ENCODE measurements around the gene SLC2A2. TPM values are rescaled to one million over a fixed set of nuclear protein-coding genes. Genes with fewer than 3 reads are reported as not detected.

The SLC2A2 gene
- total RNA-seq, 4 donors from 2014 or later: not detected

GRCh38 chr3:171000281-171000680 is 26.2 kb downstream of the SLC2A2 start:
- no peak for DNase-seq
- H3K36me3 ChIP-seq: no peaks in the 10 kb centered on the region
- no peak overlapping the region for H3K4me3 ChIP-seq (replicated peaks in 1 of 3)
- no peaks in the 10 kb centered on the region for H3K27me3 ChIP-seq
- TF ChIP-seq, protein P1, sequence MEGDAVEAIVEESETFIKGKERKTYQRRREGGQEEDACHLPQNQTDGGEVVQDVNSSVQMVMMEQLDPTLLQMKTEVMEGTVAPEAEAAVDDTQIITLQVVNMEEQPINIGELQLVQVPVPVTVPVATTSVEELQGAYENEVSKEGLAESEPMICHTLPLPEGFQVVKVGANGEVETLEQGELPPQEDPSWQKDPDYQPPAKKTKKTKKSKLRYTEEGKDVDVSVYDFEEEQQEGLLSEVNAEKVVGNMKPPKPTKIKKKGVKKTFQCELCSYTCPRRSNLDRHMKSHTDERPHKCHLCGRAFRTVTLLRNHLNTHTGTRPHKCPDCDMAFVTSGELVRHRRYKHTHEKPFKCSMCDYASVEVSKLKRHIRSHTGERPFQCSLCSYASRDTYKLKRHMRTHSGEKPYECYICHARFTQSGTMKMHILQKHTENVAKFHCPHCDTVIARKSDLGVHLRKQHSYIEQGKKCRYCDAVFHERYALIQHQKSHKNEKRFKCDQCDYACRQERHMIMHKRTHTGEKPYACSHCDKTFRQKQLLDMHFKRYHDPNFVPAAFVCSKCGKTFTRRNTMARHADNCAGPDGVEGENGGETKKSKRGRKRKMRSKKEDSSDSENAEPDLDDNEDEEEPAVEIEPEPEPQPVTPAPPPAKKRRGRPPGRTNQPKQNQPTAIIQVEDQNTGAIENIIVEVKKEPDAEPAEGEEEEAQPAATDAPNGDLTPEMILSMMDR (IDR thresholded peaks at IDR 0.05): no peak
- TF ChIP-seq POLR2A (IDR thresholded peaks at IDR 0.05): no peak
- H3K9me3 ChIP-seq: no peaks in the 10 kb centered on the region
- WGBS, 2 donors: 82 to 92% methylated on average over 4 of the region's 4 CpGs
- intact Hi-C loops (cut with DNase I): no loop called here
- no peak overlapping the region for H3K27ac ChIP-seq
- no peaks in the 10 kb centered on the region for H3K4me1 ChIP-seq

- Histone ChIP-seq H3K4me1 (no peaks in the 10 kb centered on the region), H3K9me3 (no peaks in the 10 kb centered on the region), H3K27ac (no peak overlapping the region), H3K27me3 (no peaks in the 10 kb centered on the region), H3K36me3 (no peaks in the 10 kb centered on the region), H3K4me3 (replicated peaks in 1 of 3) (no peak overlapping the region)
- 74 to 75% methylated on average over 2 of the region's 2 CpGs for WGBS, 2 donors
- DNase-seq: no peak
- intact Hi-C loops (cut with DNase I): no loop called here
- TF ChIP-seq, protein P1 (IDR thresholded peaks at IDR 0.05): no peak
- no peak for TF ChIP-seq POLR2A (IDR thresholded peaks at IDR 0.05)
Measured at GRCh38 chr3:170999737-171000242, 26.7 kb downstream of the SLC2A2 start.

DNA sequence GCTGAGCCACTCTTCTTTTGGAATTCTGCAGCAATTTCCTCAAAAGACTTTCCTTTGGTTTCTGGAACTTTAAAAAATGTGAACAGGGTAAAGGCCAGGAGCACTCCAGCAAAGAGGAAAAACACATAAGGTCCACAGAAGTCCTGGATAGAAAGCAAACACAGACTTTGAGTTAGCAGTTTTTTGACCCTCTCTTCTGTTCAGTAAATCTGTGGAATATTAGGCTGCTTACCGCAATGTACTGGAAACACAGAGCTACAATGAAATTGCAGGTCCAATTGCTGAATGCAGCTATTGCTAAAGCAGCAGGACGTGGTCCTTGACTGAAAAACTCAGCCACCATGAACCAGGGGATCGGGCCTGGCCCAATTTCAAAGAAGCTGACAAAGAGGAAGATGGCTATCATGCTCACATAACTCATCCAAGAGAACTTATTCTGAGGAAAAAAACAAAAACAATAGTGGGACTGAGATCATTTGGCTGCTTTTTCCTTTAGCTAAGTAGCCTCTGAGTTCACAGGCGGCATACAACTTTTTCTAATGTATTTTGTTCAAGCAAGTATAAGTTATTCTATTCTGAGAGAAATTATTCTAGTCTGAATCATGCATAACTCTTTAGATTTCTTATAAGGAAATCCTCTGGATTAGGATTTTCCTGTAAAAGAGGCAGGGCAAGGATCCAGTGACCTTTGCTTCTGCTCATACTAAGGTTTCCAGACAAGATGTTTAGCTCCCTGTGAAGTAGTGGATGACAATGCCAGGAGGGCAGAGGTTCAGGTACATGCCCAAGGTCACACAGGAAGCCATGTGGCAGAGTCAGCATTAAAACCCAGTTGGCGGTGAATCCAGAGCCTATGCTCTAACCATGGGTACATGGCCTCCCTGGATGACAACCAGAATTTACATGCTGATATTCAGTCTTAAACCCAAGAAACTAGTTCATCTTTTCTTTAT is 28.3 kb downstream of the SLC2A2 start:
- Histone ChIP-seq H3K27ac (no peak overlapping the region), H3K4me1 (no peaks in the 10 kb centered on the region), H3K36me3 (no peaks in the 10 kb centered on the region), H3K4me3 (replicated peaks in 1 of 3) (no peak overlapping the region), H3K9me3 (no peaks in the 10 kb centered on the region), H3K27me3 (no peaks in the 10 kb centered on the region)
- no peak for DNase-seq
- intact Hi-C loops (cut with DNase I): no loop called here
- WGBS, 2 donors: 76% methylated on average over 5 of the region's 5 CpGs
- TF ChIP-seq, protein P1 (IDR thresholded peaks at IDR 0.05): no peak
- no peak for TF ChIP-seq POLR2A (IDR thresholded peaks at IDR 0.05)

GRCh38 chr3:170992854-170993253 is 33.7 kb downstream of the SLC2A2 start:
- Histone ChIP-seq H3K4me3 (replicated peaks in 1 of 3) (no peak overlapping the region), H3K4me1 (no peaks in the 10 kb centered on the region), H3K9me3 (no peaks in the 10 kb centered on the region), H3K27me3 (no peaks in the 10 kb centered on the region), H3K36me3 (no peaks in the 10 kb centered on the region), H3K27ac (no peak overlapping the region)
- 60 to 86% methylated on average over 2 of the region's 2 CpGs for WGBS, 2 donors
- TF ChIP-seq POLR2A (IDR thresholded peaks at IDR 0.05): no peak
- TF ChIP-seq, protein P1 (IDR thresholded peaks at IDR 0.05): no peak
- intact Hi-C loops (cut with DNase I): no loop called here
- DNase-seq: no peak

DNA sequence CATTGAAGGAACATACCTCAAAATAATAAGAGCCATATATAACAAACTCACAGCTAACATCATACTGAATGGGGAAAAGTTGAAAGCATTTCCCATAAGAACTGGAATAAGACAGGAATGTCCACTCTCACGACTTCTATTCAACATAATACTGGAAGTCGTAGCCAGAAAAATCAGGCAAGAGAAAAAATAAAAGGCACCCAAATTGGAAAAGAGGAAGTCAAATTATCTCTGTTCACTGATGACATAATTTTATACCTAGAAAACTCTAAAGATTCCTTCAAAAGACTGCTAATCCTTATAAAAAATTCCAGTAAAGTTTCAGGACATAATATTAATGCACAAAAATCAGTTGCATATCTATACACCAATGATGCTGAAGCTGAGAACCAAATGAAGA is 34.9 kb downstream of the SLC2A2 start:
- 81 to 85% methylated on average over 2 of the region's 2 CpGs for WGBS, 2 donors
- no peaks in the 10 kb centered on the region for H3K27me3 ChIP-seq
- TF ChIP-seq, protein P1 (IDR thresholded peaks at IDR 0.05): no peak
- TF ChIP-seq POLR2A (IDR thresholded peaks at IDR 0.05): no peak
- H3K27ac ChIP-seq: no peak overlapping the region
- intact Hi-C loops (cut with DNase I): no loop called here
- no peaks in the 10 kb centered on the region for H3K4me1 ChIP-seq
- H3K9me3 ChIP-seq: no peaks in the 10 kb centered on the region
- H3K4me3 ChIP-seq (replicated peaks in 1 of 3): no peak overlapping the region
- no peak for DNase-seq
- no peaks in the 10 kb centered on the region for H3K36me3 ChIP-seq
